ENCODE results near the gene SMARCD3. TPM values are rescaled to one million over a fixed set of nuclear protein-coding genes. Genes with fewer than 3 reads are reported as not detected.

SMARCD3 gene
- total and polyA plus RNA-seq, 2 of the 13 experiments (the other 11 are each of a cell fraction or from before 2014, with no cell fraction given), result 0.20 to 0.62 TPM

GRCh38 chr7:151257990-151258389 is 9.5 kb upstream of the SMARCD3 start:
- Histone ChIP-seq H3K27ac (ENCODE audit: extremely low read length, insufficient read depth, low read length) (no peak overlapping the region), H3K36me3 (replicated peaks in 1 of 2; ENCODE audit: control insufficient read depth in 1 of 2, insufficient read depth in 2 of 2, low read length in 2 of 2) (no peaks in the 10 kb centered on the region), H3K9ac (ENCODE audit: insufficient read depth, low read depth, low read length) (no peak overlapping the region), H3K4me1 (ENCODE audit: insufficient read depth, low read length) (no peaks in the 10 kb centered on the region), H2AFZ (ENCODE audit: low read length) (no peak overlapping the region), H3K4me2 (ENCODE audit: low read depth, low read length) (no peak overlapping the region), H3K27me3 (ENCODE audit: control insufficient read depth in 1 of 2, insufficient read depth in 2 of 2, low read length in 2 of 2) (peaks cover 17 to 68% of the 10 kb centered on the region in 2 experiments), H4K20me1 (ENCODE audit: insufficient read depth, low read length) (no peaks in the 10 kb centered on the region), H3K4me3 (replicated peaks in 1 of 3; ENCODE audit: insufficient read depth in 1 of 3, low read depth in 2 of 3, low read length in 3 of 3) (no peak overlapping the region), H3K9me3 (ENCODE audit: low read length) (no peaks in the 10 kb centered on the region), H3K79me2 (ENCODE audit: insufficient read depth, low read length) (no peaks in the 10 kb centered on the region)
- ChIA-PET POLR2A (interaction anchor here (0.6 kb wide), 1 partner anchor 19 kb away, joined by 5 read pairs; no protein-coding TSS in a partner anchor), CTCF (ENCODE audit: low intra/inter-chr PET ratio, low total read pairs) (no interaction called here)
- DNase-seq (ENCODE audit: low spot score) (no peak), FAIRE-seq (no peak), ATAC-seq (no peak)
- no TSS peak for BruUV-seq (replicated peaks)
- WGBS (ENCODE audit: low lambda C conversion rate), result 32% methylated on average over 7 of the region's 7 CpGs
- TF ChIP-seq ZNF205 (CRISPR knock-in tag; IDR thresholded peaks at IDR 0.05) (no peak), FOXJ3 (CRISPR knock-in tag; IDR thresholded peaks at IDR 0.05; ENCODE audit: borderline replicate concordance) (no peak), SALL1 (CRISPR knock-in tag; IDR thresholded peaks at IDR 0.05) (no peak), NFRKB (IDR thresholded peaks at IDR 0.05) (no peak), CENPX (CRISPR knock-in tag; IDR thresholded peaks at IDR 0.05) (no peak), PHB2 (IDR thresholded peaks at IDR 0.05; ENCODE audit: partially characterized antibody) (no peak), ZNF891 (CRISPR knock-in tag; IDR thresholded peaks at IDR 0.05) (no peak), USF2 (IDR thresholded peaks at IDR 0.05; ENCODE audit: low read depth, low read length) (no peak), USF2 (CRISPR knock-in tag; IDR thresholded peaks at IDR 0.05; ENCODE audit: borderline replicate concordance) (no peak), ZNF503 (CRISPR knock-in tag; IDR thresholded peaks at IDR 0.05) (no peak), ARID2 (CRISPR knock-in tag; IDR thresholded peaks at IDR 0.05; ENCODE audit: borderline replicate concordance) (no peak), ZNF513 (CRISPR knock-in tag; conservative IDR thresholded peaks at IDR 0.05) (no peak), ZNF12 (CRISPR knock-in tag; IDR thresholded peaks at IDR 0.05) (no peak), ZBTB33 (CRISPR knock-in tag; IDR thresholded peaks at IDR 0.05) (no peak), FIP1L1 (IDR thresholded peaks at IDR 0.05; ENCODE audit: borderline replicate concordance, insufficient read depth, low read depth, low read length) (no peak), CC2D1A (CRISPR knock-in tag; IDR thresholded peaks at IDR 0.05) (no peak), KDM5B (CRISPR knock-in tag; IDR thresholded peaks at IDR 0.05; ENCODE audit: borderline replicate concordance) (no peak), ZNF790 (CRISPR knock-in tag; IDR thresholded peaks at IDR 0.05; ENCODE audit: borderline replicate concordance) (no peak), ETV6 (CRISPR knock-in tag; conservative IDR thresholded peaks at IDR 0.05) (no peak), SP5 (CRISPR knock-in tag; IDR thresholded peaks at IDR 0.05; ENCODE audit: borderline replicate concordance, low read depth) (no peak)
- in situ Hi-C loops (cut with HindIII; ENCODE audit: extremely low pct_ligation_motif_present, low pct_unique_long_range_greater_than_20kb), result no loop called here
- intact Hi-C loops (cut with micrococcal nuclease; ENCODE audit: unreplicated experiment), result no loop called here

All from HepG2 (cell line).